ENCODE data around the gene ETV2.
"Not testable (repeated sequence)": the region's sequence is repeated elsewhere in the genome, so short reads cannot be mapped to it uniquely, and the experiment has no call there.

Gene ETV2
- 0.31 to 0.54 reads per million in 2 donors for total RNA-seq

- peak in 3 of 5 experiments; percentile 28 to 53 (median 44) for DNase-seq
These were observed at the start of gene ETV2 for GRCh38 chr19:35641515-35642151. Gene ETV2, plus strand, starts transcription at chr19:35641745. Its CDS starts 716 bp downstream, at chr19:35642461.

GRCh38 chr19:35592226-35592625 is 49.3 kb upstream of the ETV2 start:
- peak in 2 of 5 experiments; percentile 12 to 46 for DNase-seq

GRCh38 chr19:35595026-35595425 is 46.5 kb upstream of the ETV2 start:
- not testable (repeated sequence) for DNase-seq

GRCh38 chr19:35595928-35596327 is 45.6 kb upstream of the ETV2 start:
- DNase-seq: no peak

GRCh38 chr19:35596366-35596999 is 45.1 kb upstream of the ETV2 start:
- DNase-seq: peak in 1 of 5 experiments; percentile 59

GRCh38 chr19:35601971-35602370 is 39.6 kb upstream of the ETV2 start:
- DNase-seq: no peak

GRCh38 chr19:35604436-35604835 is 37.1 kb upstream of the ETV2 start:
- DNase-seq: not testable (repeated sequence)

GRCh38 chr19:35607170-35607569 is 34.4 kb upstream of the ETV2 start:
- DNase-seq: not testable (repeated sequence)

- no peak for DNase-seq
These were observed 33.9 kb upstream of the ETV2 start for GRCh38 chr19:35607661-35608060.

GRCh38 chr19:35608251-35608650 is 33.3 kb upstream of the ETV2 start:
- peak in 1 of 5 experiments; percentile 57 for DNase-seq

- peak in 1 of 5 experiments; percentile 79 for DNase-seq
These were observed 31.6 kb upstream of the ETV2 start for GRCh38 chr19:35609851-35610353.

- DNase-seq: no peak
These were observed 29.4 kb upstream of the ETV2 start for GRCh38 chr19:35612224-35612558.

- peak; percentile 90 to 95 (median 91) for DNase-seq
These were observed 28.8 kb upstream of the ETV2 start, which contains the start of gene HAUS5 for GRCh38 chr19:35612559-35613321. Gene HAUS5, plus strand, starts transcription at chr19:35612735. Its CDS starts 60 bp downstream, at chr19:35612795.

GRCh38 chr19:35613574-35613973 is 28.0 kb upstream of the ETV2 start:
- DNase-seq: no peak

GRCh38 chr19:35615036-35615435 is 26.5 kb upstream of the ETV2 start:
- no peak for DNase-seq

- DNase-seq: no peak
These were observed 22.7 kb upstream of the ETV2 start for GRCh38 chr19:35618857-35619256.

GRCh38 chr19:35619290-35619923 is 22.1 kb upstream of the ETV2 start:
- DNase-seq: no peak

- no peak for DNase-seq
These were observed 21.5 kb upstream of the ETV2 start for GRCh38 chr19:35620001-35620400.

- DNase-seq: no peak
These were observed 19.8 kb upstream of the ETV2 start for GRCh38 chr19:35621708-35622107.

- DNase-seq: no peak
These were observed 18.8 kb upstream of the ETV2 start for GRCh38 chr19:35622750-35623149.

GRCh38 chr19:35623327-35624010 is 18.1 kb upstream of the ETV2 start:
- DNase-seq: no peak

- DNase-seq: no peak
These were observed 13.3 kb upstream of the ETV2 start for GRCh38 chr19:35628264-35628564.
